Activated CD8-positive, alpha-beta memory T cell treated with anti-CD3 and anti-CD28 coated beads, Interleukin-2, amount 50 U/mL, for 1 hour (primary cell): ENCODE measurements around the gene HUS1B.

Source experiments
- DNase-seq: peaks from one replicate; pipeline ENCODE4 v3.0.0-alpha.2; 2020; ENCODE audit errors: extremely low read depth

HUS1B gene

GRCh38 chr6:622462-622861 is 34.4 kb downstream of the HUS1B start:
- no peak for DNase-seq

- no peak for DNase-seq
Measured at GRCh38 chr6:621931-622330, 35.0 kb downstream of the HUS1B start.

- DNase-seq: no peak
Measured at GRCh38 chr6:620950-621349, 36.0 kb downstream of the HUS1B start.

GRCh38 chr6:620166-620565 is 36.7 kb downstream of the HUS1B start:
- no peak for DNase-seq

GRCh38 chr6:617456-618100 is 39.3 kb downstream of the HUS1B start:
- no peak for DNase-seq

- DNase-seq: no peak
Measured at GRCh38 chr6:613981-614380, 42.9 kb downstream of the HUS1B start.

GRCh38 chr6:611928-612327 is 45.0 kb downstream of the HUS1B start:
- DNase-seq: no peak

- DNase-seq: no peak
Measured at GRCh38 chr6:610882-611281, 46.0 kb downstream of the HUS1B start.

GRCh38 chr6:609905-610304 is 47.0 kb downstream of the HUS1B start:
- no peak for DNase-seq

- DNase-seq: no peak
Measured at GRCh38 chr6:606829-607379, 50.0 kb downstream of the HUS1B start.
